ENCODE measurements around the gene NR4A1. TPM values are rescaled to one million over a fixed set of nuclear protein-coding genes. Genes with fewer than 3 reads are reported as not detected.

Gene NR4A1
- total RNA-seq (2013; cell fraction: nucleolus; rRNA removed): 9.2 and 12.6 TPM in 2 replicates
- total RNA-seq (2014; rRNA removed) (2.4 and 4.1 TPM in 2 replicates), total RNA-seq (2014; rRNA removed; fragmentation: Illumina TruSeq; extraction: Trizol) (1.5 and 2.2 TPM in 2 replicates), total RNA-seq (2021) (7.9 TPM in 2 replicates), polyA plus RNA-seq (2011; rRNA removed) (1.3 and 2.9 TPM in 2 replicates), polyA plus RNA-seq (2014; fragmentation: Illumina TruSeq; extraction: Trizol) (1.2 and 2.0 TPM in 2 replicates), polyA plus RNA-seq (2014; fragmentation: Nextera tagmentation; extraction: Ambion mirVana) (under 1 TPM in 1 of 2 experiments, not detected in 1; 0.05 TPM), polyA plus RNA-seq (2014; rRNA removed) (5.9 TPM in 2 replicates), polyA plus RNA-seq (2016; fragmentation: Nextera tagmentation; extraction: Ambion mirVana) (1 to 10 TPM; 1.5 to 1.9 TPM), polyA minus RNA-seq (2011; rRNA and poly(A)+ RNA removed) (3.7 and 8.3 TPM in 2 replicates), Bru-seq, nascent RNA (percentile 79 among the genes with signal in this experiment), BruChase-seq, experiment 1, labeled RNA remaining after a 6-hour chase (percentile 58 among the genes with signal in this experiment), BruChase-seq, experiment 2, labeled RNA remaining after a 2-hour chase (percentile 62 among the genes with signal in this experiment)
- 1.5 TPM for polyA plus RNA-seq (2011; ENCODE audit: low read depth)
- 5.8 and 7.7 TPM in 2 replicates for polyA plus RNA-seq (2011; cell fraction: cytosol; rRNA removed)
- polyA plus RNA-seq (2011; cell fraction: nucleus; rRNA removed): 20.2 and 21.4 TPM in 2 replicates
- polyA plus RNA-seq (2012): 4.3 and 15.3 TPM in 2 replicates
- 6.8 and 7.4 TPM in 2 replicates for polyA minus RNA-seq (2011; cell fraction: cytosol; rRNA and poly(A)+ RNA removed)
- polyA minus RNA-seq (2011; cell fraction: nucleus; rRNA and poly(A)+ RNA removed): 14.4 and 17.9 TPM in 2 replicates
- long read RNA-seq, experiment 1, partial matches to known transcripts: 1 of 3 reads
- long read RNA-seq, experiment 1, other reads (novel, unspliced or antisense): 1 of 3 reads
- long read RNA-seq, experiment 2, partial matches to known transcripts: 0 of 1 reads
- long read RNA-seq, experiment 2, other reads (novel, unspliced or antisense): 1 of 1 reads

- peak within 1 kb of the TSS; percentile 76 for H3K4me3 ChIP-seq
- peak; percentile 66 for FAIRE-seq
- TF ChIP-seq TCF12 (IDR thresholded peaks at IDR 0.05; ENCODE audit: low read depth, low read length) (peak; percentile 64; the same call in 1 of the 2 replicates), NFYA (IDR thresholded peaks at IDR 0.05; ENCODE audit: borderline replicate concordance, low read depth, low read length) (no peak), POLR2AphosphoS2 (IDR thresholded peaks at IDR 0.05; ENCODE audit: low read depth, low read length) (peak; percentile 87; the same call in 1 of the 2 replicates), ZBTB40 (IDR thresholded peaks at IDR 0.05; ENCODE audit: borderline replicate concordance) (peak; percentile 55; the same call in 1 of the 2 replicates), ZBTB33 (IDR thresholded peaks at IDR 0.05) (peak; percentile 83), BACH1 (IDR thresholded peaks at IDR 0.05; ENCODE audit: borderline replicate concordance) (0 out of 2 replicates have a peak, but pooled peaks have one; percentile 39), REST (IDR thresholded peaks at IDR 0.05; ENCODE audit: low read depth, low read length) (no peak)
Measured at GRCh38 chr12:52050758-52051541, at the start of gene NR4A1. NR4A1 (plus strand) TSS chr12:52051442; CDS start chr12:52054329, 2,887 bp downstream.

More at GRCh38 chr12:52050758-52051541, at the start of gene NR4A1:
- peak within 1 kb of the TSS; percentile 67 for H3K27ac ChIP-seq (ENCODE audit: control insufficient read depth, insufficient read depth)
- H3K27me3 ChIP-seq (replicated peaks in 1 of 2; ENCODE audit: control insufficient read depth in 2 of 2, insufficient read depth in 2 of 2, low read length in 1 of 2): no peaks in the 10 kb centered on the region
- RAD21 ChIA-PET (ENCODE audit: unreplicated experiment): interaction anchor here (0.8 to 3.1 kb wide), 12 partner anchors 9 to 67 kb away, joined by 3 to 44 read pairs (median 8); partner anchors contain the start of gene ATG101
- SMC1A ChIA-PET (ENCODE audit: uncharacterized antibody, unreplicated experiment): interaction anchor here (0.9 to 3.4 kb wide), 11 partner anchors 12 to 67 kb away, joined by 3 to 24 read pairs (median 4); no protein-coding TSS in a partner anchor
- in situ Hi-C loops (cut with MboI) (no loop called here), intact Hi-C loops (cut with micrococcal nuclease; ENCODE audit: unreplicated experiment) (loop anchor here (1.0 kb wide), 1 partner anchor 18 kb away; the partner anchor contains the start of gene ATG101)
- no TSS peak for BruUV-seq (replicated peaks)
- 1% methylated on average over 50 of the region's 77 CpGs for WGBS (ENCODE audit: insufficient coverage, insufficient replicate concordance, low lambda C conversion rate, missing lambda C conversion rate)
- H3K79me2 ChIP-seq (ENCODE audit: control insufficient read depth, insufficient read depth, low read length): no peaks in the 10 kb centered on the region
- DNase-seq (ENCODE audit: low read depth, low spot score): peak; percentile 49
- H3K36me3 ChIP-seq (ENCODE audit: control insufficient read depth in 2 of 2, insufficient read depth in 2 of 2, low read length in 1 of 2): no peaks in the 10 kb centered on the region
- H3K9me3 ChIP-seq (replicated peaks; ENCODE audit: control insufficient read depth, insufficient read depth, low read length): no peaks in the 10 kb centered on the region
- H3K4me1 ChIP-seq (ENCODE audit: control insufficient read depth, insufficient read depth, low read length): peaks cover 18% of the 10 kb centered on the region
- CTCF ChIA-PET: interaction anchor here (0.9 to 3.2 kb wide), 11 partner anchors 10 to 128 kb away, joined by 3 to 47 read pairs (median 6); partner anchors contain the start of gene ATG101
- H4K20me1 ChIP-seq (ENCODE audit: control insufficient read depth, insufficient read depth): no peaks in the 10 kb centered on the region
- ATAC-seq: peak; percentile 85
- H3K4me2 ChIP-seq (ENCODE audit: control insufficient read depth, insufficient read depth): peak within 1 kb of the TSS; percentile 91
- peak within 1 kb of the TSS; percentile 84 for H2AFZ ChIP-seq (ENCODE audit: control insufficient read depth, low read depth, low read length)
- peak within 1 kb of the TSS; percentile 84 for H3K9ac ChIP-seq (ENCODE audit: control insufficient read depth, insufficient read depth, low read length)
- POLR2A ChIA-PET: interaction anchor here (0.5 to 2.3 kb wide), 12 partner anchors 10 to 813 kb away, joined by 3 to 24 read pairs (median 4); partner anchors contain the start of genes ATG101 and DAZAP2
